ENCODE data around the gene CHCHD4.
A peak's percentile ranks its signal among the peaks of the same experiment; 100 is the strongest.

The CHCHD4 gene

DNA sequence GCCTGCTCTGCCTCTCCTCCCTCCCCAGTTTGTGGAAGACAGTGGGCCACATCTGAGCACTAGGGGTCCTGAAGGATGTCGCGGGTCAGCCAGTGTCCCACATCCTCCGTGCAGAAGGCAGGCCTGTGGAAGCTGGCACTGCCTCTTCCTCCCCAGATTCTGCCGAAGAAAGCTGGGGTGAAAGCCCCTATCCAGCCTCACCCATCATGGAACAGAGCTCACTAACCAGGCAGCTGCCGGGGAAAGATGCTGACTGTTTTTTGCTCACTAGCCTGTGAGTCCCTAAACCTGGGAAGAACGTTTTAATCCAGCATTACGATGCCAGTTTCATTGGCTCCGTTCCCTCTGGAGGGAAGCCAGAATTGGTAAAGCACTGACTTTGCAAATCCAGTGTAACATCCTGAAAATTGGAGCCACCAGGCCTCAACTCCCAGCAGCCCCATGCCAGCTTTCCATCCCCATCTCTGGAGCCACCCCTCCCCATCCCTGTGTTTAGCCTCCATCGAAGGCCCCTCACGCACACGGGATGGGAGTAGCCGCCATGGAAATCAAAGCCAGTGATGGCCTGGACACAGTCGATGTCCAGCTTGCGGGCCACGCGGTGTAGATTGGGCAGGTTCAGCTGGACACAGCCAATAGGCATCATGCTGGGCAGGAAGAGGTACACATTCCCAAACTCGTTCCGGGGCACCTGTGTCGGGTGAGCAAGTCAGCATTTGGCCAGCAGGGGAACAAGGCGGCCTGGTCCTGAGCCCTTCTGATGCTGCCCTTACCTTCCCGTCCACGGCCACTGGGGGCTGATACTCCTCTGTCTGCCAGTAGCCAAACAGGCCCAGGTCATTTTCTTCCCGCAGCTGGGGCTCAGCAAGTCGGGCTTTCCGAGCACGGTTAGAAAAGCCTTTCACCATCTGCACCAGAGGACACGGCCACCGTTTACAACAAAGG, 23.6 kb upstream of the CHCHD4 start:
- no peak for FAIRE-seq

- FAIRE-seq = no peak
These were observed 22.9 kb upstream of the CHCHD4 start for GRCh38 chr3:14147617-14148016.

- no peak for FAIRE-seq
These were observed 22.4 kb upstream of the CHCHD4 start for GRCh38 chr3:14147066-14147435.

DNA sequence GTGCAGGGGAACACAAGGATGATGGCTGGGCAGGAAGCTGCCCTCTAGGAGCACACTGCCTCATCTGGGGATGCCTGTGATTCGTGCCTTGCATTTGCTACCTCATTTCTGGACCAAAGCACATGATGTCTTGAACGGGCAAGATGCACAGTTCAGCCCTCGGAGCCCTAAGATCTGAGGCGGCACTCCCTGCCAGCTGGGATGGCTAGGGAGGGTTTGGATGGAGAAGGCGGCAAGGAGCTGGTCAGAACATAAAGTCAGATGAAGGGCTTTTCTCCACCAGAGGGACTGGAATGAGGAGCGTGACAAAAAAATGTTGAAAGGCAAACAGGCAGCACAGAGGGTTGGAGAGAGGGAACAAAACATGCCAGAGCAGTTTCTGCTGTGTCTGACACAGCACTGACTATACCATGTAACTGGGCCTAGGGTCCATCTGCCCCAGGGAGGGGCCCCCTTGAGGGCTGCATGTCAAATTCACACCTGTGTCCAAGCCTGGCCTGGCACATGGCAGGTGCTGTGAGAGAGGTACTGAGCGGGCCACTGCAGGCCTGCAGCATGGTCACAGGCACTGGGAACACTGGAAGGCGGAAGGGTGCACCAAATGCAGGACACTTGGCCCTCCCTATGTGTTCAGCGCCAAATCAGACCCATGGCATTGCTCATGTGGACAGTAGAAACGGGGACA, 21.9 kb upstream of the CHCHD4 start:
- FAIRE-seq = no peak

DNA sequence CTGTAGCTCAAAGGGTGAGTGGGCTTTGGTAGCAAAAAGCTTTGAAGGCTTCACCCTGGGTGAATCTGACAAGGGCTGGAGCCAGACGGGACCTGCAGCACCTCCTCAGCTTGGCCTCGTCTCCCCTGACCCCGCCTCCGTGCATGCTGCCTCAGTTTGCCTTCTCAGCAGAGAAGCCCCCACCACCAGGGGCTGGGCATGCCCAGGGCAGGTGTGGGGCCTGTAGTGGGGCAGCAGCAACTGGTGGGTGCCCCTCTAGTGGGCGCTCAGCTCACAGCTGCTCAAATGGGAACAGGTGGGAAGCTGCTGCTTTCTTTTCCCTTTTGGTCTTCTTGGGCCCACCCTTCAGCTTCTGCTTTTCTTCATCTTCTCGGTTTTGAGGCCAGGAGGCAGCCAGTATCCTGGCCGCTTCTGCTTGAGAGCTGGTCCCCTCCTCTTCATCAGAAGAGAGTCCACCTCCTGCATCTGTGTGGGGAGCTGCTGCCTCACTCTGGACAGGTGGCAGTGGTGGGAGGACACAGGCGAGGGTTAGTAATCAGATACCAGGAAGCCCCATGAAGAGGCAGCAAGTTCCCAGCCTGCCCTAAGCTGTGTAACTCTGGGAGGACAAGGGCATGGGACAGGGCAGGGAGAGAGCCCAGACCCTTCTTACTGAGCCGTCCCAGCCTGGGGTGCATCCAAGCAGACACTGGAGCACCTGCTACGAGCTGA, 21.2 kb upstream of the CHCHD4 start:
- FAIRE-seq = no peak

DNA sequence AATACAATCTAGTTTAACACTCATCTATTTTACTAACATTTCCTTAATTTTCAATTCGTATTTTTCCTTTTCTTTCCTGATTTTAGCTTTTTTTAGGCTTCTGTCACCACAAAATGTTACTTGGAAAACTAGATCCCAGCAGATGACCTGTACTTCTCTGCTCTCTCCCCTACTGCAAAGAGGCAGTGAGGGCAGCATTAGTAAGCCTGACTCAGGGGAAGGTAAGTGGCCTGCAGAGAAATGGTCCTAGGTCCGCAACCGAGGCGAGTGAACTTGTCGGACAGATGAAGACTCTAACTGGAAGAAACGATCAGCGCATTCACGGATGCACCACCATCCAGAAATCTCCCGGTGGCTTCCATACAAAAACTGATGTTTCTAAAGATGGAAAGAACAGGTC, 20.6 kb upstream of the CHCHD4 start:
- FAIRE-seq = peak; percentile 23

DNA sequence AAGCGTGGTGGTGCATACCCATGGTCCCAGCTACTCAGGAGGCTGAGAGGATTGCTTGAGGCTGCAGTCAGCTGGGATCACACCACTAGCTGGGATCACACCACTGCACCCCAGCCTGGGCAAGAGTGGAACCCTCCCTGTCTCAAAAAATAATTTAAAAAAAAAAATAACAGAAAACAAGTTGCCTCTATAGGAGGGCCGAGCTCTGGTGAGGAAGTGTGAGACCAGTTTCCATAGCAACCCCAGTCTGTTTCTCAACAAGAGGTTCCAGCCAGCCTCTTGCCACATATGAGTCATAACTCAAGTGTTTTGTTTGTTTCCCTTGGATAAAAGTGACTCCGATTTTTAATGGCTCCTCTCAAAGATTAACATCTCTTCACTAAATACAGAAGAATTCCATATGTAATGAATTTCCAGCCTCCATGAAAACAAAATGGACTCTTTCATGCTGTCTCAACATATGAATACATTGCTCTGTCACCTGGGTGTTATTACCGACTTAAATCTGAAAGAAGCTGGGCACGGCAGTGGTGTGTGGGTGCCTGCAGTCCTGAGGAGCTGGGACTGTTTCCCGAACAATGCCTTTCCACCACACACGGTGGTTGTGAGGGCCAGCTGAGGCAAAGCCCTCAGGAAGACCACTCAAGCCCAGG, 19.9 kb upstream of the CHCHD4 start:
- FAIRE-seq = peak; percentile 94

DNA sequence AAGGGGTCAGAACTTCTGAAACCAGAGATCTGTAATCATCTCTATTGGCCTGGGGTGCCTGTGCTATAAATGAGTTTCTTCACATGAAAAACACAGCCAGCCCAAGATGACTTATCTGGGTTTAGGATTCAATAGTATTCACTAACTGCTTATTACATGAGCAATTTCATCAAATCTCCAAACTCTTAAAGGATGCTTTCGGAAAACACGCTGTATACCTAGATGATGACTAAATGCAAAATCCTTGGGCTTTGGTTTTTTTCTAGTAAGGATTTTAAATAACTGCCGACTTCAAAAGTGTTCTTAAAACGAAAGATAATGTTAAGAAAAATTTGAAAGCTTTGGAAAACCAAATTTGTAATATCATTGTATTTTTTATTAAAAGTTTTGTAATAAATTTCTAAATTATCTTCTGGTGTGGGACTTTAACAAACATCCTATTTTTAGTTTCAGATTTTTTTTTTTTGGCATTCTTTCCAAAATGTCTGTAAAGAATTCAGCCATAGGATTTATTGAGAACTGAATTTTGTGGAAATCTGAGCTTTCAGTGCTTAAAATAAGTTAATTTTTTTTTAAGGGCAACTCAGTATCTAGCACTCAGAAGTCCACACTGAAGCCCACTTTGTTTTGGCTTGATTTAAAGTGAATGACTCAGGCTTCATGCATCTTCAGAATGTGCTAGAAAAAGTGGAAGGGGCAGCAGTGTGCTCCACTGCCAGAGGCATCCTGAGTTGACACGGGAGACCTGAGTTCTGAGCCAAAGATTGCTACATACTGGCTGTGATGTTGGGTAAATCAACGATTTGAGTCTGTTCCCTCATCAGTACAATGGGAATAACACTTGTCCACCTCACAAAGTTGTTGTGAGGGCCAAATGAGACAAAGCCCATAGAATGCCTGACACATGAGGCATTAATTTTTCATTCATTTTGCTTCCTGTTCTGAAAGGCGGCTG, 18.9 kb upstream of the CHCHD4 start:
- FAIRE-seq = peak; percentile 80

DNA sequence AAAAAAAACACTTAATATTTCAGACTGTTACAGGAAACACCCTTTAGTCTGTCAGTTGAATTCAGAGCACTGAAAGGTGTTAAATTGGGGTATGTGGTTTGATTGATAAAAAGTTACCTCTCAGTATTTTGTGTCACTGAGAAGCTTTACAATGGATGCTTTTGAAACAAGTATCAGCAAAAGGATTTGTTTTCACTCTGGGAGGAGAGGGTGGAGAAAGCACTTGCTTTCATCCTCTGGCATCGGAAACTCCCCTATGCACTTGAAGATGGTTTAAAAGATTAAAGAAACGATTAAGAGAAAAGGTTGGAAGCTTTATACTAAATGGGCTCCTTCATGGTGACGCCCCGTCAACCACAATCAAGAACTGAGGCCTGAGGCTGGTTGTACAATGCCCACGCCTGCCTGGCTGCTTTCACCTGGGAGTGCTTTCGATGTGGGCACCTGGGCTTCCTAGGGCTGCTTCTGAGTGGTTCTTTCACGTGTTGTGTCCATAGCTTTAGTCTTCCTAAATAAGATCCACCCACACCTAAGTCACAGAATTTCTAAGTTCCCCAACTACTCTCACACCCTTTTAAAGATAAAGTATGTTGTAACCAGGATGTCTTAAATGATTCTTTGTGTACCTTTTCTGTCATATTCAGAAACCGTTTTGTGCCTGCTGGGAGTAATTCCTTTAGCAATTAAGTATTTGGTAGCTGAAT, 18.0 kb upstream of the CHCHD4 start:
- no peak for FAIRE-seq

GRCh38 chr3:14141602-14142341, 17.1 kb upstream of the CHCHD4 start:
- FAIRE-seq = no peak

GRCh38 chr3:14141144-14141543, 16.5 kb upstream of the CHCHD4 start:
- FAIRE-seq = no peak

DNA sequence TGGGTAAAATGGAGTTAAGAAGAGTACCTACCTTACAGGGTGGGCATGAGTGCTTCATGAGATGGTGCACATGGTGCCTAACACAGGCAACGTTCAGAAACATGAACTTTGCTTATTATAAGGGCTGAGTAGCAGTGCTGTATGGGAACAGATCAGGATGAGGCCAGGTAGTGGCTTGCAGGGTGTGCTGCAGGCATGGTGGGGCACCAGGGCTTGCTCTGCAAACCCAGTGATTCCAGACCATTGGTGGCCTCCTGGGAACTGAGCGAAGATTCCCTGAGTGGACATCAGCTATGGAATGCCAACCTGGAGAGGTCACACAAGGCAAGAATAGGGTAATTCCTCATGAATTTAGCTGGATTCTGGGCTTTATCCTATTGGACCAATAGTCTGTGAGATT, 16.0 kb upstream of the CHCHD4 start:
- FAIRE-seq = no peak

DNA sequence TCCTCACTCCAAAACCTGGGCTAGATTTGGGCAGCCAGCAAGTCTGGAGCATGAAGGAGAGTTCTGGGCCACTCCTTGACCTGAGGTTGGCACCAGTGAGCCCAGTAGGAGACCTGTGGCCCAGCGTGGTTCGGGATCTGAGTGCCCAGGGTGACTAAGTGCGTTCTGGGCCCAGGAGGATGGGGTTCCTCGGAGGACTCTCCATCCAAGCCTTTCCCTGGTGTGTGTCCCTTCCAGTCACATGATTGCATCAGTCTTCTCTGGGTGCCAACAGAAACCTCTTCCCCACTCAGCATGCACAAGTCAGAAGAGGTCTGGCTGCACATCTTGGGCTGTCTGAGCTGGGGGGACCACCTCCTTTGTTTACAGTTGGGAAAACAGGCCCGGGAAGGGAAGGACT, 15.1 kb upstream of the CHCHD4 start:
- no peak for FAIRE-seq

- no peak for FAIRE-seq
These were observed 14.4 kb upstream of the CHCHD4 start for GRCh38 chr3:14138878-14139655.

GRCh38 chr3:14138109-14138877, 13.6 kb upstream of the CHCHD4 start:
- no peak for FAIRE-seq

DNA sequence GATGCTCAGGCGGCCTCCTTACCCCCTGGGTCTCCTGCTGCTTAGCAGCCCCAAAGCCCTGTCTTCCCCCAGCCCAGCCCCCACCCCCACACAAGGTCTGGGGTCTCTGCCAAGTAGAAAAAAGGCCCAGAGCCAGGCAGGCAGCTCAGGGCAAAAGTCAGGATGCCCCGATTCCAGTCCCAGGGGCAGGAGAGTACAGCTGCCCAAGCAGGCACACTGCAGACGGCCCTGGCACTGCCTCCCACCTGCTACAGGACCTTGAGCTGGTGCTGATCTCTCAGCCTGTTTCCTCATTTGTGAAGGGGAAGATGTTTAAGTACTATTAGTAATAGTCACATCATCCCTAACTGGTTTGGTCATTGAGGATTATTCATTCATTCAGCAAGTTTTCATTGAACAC, 12.8 kb upstream of the CHCHD4 start:
- FAIRE-seq = no peak

DNA sequence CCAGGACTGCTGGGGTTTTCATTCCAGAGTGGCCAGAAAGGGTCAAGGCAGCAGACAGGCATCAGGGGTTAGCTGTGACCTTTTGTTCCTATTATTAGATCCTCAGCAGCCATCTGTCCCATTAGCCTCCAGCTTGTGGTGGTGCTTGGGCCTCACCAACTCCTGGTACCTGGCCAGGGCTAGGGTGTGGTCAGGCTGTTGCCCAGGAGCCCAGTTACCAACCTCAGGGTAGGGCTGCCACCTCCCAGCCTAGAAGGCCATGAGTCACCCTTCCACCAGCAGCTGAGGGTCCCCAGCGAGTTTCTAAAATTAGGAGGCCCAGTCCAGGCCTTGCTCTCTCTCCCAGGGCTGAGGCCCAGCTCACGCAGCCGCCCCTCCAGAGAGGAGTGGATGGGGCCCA, 12.3 kb upstream of the CHCHD4 start:
- FAIRE-seq = no peak

- FAIRE-seq = no peak
These were observed 10.9 kb upstream of the CHCHD4 start for GRCh38 chr3:14135581-14135980.

DNA sequence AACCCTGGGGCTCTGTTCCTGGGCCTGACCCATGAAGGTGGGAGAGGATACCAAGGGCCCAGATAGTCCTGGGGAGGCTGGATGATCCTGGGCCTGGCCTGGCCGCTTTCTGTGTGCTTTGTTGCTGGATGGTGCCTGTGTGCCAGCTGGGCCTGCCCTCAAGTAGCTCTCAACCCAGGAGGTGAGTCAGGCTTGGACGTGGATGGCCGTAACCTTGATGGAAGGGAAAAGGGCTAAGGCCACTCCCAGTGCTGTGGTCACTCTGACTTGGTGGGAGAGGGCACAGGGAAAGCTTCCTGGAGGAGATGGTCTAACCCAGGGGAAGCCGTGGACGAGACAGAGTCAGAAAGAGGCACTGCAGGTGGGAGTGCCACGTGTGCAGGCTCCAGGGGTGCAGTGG, 9.6 kb upstream of the CHCHD4 start:
- no peak for FAIRE-seq
